ENCODE measurements around the gene ADCY1.

GRCh38 chr7:45710271-45711160 lies 136.3 kb downstream of the ADCY1 start:
- TF ChIP-seq, protein P1, sequence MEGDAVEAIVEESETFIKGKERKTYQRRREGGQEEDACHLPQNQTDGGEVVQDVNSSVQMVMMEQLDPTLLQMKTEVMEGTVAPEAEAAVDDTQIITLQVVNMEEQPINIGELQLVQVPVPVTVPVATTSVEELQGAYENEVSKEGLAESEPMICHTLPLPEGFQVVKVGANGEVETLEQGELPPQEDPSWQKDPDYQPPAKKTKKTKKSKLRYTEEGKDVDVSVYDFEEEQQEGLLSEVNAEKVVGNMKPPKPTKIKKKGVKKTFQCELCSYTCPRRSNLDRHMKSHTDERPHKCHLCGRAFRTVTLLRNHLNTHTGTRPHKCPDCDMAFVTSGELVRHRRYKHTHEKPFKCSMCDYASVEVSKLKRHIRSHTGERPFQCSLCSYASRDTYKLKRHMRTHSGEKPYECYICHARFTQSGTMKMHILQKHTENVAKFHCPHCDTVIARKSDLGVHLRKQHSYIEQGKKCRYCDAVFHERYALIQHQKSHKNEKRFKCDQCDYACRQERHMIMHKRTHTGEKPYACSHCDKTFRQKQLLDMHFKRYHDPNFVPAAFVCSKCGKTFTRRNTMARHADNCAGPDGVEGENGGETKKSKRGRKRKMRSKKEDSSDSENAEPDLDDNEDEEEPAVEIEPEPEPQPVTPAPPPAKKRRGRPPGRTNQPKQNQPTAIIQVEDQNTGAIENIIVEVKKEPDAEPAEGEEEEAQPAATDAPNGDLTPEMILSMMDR (IDR thresholded peaks at IDR 0.05), result no peak
- no peak for TF ChIP-seq POLR2A (IDR thresholded peaks at IDR 0.05)
- TF ChIP-seq POLR2AphosphoS5 (IDR thresholded peaks at IDR 0.05), result no peak
- TF ChIP-seq EP300 (IDR thresholded peaks at IDR 0.05), result no peak
